ENCODE measurements around the gene CHST10. TPM values are rescaled to one million over a fixed set of nuclear protein-coding genes. Genes with fewer than 3 reads are reported as not detected.

CHST10 gene
- total and polyA plus RNA-seq, 11 donors = 5.8 to 14.1 (median 8.8) TPM

Other genes starting within 250 kb of the CHST10 start
- 10 to 100 TPM; 14.2 to 29.7 (median 21.1) TPM for gene LONRF2, start 95.2 kb downstream of the CHST10 start, total RNA-seq
- 1 to 10 TPM; 2.4 to 3.0 TPM for gene LONRF2, start 95.2 kb downstream of the CHST10 start, polyA plus RNA-seq
- gene NMS, start 52.8 kb upstream of the CHST10 start, total RNA-seq = not detected
- gene NMS, start 52.8 kb upstream of the CHST10 start, polyA plus RNA-seq = not detected
- 10 to 100 TPM; 10.3 to 29.1 (median 23.4) TPM for gene PDCL3, start 145.3 kb upstream of the CHST10 start, total RNA-seq
- gene PDCL3, start 145.3 kb upstream of the CHST10 start, polyA plus RNA-seq = 10 to 100 TPM; 25.6 to 40.2 TPM

Measured in heart left ventricle (tissue), 11 donors.